GM19025 (cell line): ENCODE measurements around the gene SIAH3.

Experiments
- ATAC-seq: cut with Tn5 transposase; IDR thresholded peaks from one replicate; pipeline ENCODE4 v1.9.1; 2021; ENCODE audit warnings: mild to moderate bottlenecking, low read depth, moderate library complexity; ENCODE audit not compliant: unreplicated experiment

SIAH3 gene

DNA sequence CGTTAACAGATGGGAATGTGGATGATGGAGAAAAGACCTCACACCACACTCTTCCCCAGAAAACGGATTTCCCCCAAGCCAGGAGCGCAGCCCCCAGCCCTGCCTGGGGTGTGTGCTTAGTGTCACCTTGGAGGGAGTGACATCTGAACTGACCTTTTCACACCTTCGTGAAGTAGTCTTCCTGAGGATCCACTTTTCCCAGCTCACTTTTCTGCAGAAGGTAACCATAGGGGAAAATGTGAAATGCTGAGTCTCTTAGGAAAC is 26.2 kb downstream of the SIAH3 start:
- ATAC-seq, result no peak

- no peak for ATAC-seq
These were observed 28.0 kb downstream of the SIAH3 start for GRCh38 chr13:45823583-45823982.

DNA sequence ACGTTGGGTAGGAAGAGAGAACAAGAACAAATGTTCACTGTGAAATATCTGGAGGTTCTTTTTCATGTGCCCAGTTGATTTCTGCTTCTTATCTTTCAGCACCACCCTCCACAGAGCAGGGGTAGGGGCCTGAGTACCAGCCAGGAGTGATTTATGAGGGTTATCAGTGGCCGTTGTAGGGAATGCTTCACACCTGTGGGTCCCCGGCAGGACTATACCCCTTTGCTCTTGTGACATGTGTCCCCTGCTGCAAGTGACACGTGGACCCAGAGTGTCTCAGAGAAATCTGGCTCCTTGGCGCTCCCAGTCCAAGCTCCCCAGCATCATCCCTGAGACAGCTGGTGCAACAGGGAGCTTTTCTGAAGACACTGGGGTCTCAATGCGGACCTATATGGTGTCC is 29.7 kb downstream of the SIAH3 start:
- no peak for ATAC-seq

DNA sequence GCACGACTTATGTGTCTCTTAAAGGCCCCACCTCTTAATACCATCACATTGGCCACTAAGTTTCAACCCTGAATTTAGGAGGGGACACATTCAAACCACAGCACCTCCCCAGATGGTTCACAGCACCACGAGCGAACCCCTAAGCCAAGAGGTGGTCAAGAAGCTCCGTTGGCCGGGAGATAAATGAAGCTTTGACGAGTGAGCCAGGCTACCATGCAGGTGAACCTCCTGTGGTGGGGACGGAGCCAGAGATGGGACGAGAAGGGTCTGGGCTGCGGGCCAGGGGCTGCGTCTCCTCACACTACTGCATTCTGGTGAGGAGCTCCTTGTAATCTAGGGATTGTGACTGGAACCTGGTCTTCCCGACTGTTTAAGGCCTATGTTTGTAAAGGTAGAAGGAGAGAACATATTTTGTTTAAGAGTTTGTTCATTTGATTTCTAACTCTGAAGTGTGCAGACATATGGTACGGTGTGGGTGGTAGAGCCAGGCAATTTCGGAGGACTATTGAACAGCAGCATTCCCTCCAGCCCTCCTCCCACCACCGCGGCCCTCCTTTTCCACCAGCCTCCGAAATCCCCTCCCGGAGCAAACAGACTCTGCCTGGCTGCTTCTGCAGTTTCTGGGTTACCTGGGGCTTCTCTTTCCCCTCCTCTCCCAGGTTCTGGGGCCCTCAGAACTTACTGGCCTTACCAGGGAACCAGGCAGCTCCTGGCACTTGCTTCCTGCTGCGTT is 31.3 kb downstream of the SIAH3 start:
- ATAC-seq, result no peak

GRCh38 chr13:45817833-45818232 is 33.7 kb downstream of the SIAH3 start:
- no peak for ATAC-seq

GRCh38 chr13:45816427-45816826 is 35.1 kb downstream of the SIAH3 start:
- ATAC-seq, result no peak

GRCh38 chr13:45812695-45813372 is 38.7 kb downstream of the SIAH3 start:
- ATAC-seq, result no peak

DNA sequence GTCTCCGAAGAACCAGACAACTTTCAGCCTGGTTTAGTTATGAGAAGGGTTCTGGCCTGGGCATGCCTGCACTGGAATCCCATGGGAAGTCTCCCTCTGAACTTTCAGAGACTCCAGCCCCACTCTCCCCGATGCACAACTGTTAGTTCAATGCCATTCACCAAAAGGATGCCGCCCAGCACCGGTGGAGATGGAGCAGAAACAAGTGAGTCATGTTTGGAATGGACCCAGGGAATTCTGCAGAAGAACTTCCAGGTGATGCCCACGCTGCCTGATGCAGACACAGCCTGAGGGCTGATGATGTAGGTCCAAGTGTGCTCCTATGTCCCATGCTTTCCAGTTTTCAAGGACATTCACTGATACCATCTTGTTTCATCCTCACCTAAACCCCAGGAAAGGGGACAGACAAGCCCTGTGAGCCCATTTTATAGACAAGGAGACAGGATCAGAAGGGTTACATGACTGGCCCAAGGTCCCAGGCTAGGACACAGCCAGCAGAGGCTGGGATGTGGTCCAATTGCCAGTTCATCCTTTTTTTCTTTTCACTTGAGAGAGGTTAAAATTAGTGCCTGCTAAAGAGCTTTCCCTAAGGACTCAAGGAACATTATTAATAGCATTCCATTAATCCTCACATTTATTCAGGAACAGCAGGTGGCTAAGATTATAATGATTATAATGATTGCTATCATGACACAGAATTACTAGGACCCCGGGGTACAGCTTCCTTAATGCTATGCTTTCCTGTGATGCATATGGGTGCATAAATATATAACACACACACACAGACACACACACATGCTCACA is 39.5 kb downstream of the SIAH3 start:
- ATAC-seq, result no peak

DNA sequence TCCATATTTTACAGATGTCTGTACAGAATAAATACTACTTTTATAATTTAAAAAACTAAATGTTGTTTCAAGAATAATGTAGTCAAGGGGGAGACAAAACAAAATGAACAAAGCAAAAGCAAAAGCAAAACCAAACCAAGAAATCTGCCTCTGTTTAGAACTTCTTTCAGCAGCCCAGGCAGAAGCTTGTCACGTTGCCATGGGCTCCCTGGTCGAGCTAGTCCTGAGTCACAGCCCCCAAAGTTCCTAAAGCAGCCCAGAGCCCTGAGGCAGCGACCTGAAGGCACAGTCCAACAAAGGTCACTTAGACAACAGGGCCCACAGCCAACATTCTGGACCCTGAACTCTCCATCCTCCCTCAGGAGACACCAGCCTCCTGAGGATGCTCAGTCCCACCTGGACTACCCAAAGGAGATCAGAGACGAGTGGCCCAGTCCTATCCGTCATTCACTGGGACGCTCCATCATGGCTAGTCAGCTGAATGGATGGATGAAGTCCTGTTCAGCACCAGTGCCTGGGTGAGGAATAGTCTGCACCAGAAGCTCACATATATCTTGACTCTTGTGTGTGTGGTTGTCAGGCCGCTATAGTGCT is 41.7 kb downstream of the SIAH3 start:
- no peak for ATAC-seq

DNA sequence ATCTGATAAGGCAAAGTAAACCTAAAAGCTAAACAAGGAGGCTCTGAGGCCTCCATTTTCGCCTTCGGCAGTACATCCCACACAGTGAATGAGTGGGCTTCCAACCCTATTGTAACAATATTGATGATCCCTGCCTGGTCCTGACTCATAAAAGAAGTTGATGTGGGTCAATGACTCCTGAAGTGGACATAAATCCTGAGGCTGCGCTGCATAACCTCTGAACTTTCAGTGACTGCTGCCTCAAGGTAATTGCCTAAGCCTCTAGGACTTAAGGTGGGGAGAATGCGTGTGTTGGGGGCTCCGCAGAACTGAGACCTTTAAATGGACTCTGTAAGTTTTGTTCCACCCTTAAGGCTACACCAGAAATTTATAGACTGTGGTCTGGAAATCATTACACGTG is 42.6 kb downstream of the SIAH3 start:
- no peak for ATAC-seq

DNA sequence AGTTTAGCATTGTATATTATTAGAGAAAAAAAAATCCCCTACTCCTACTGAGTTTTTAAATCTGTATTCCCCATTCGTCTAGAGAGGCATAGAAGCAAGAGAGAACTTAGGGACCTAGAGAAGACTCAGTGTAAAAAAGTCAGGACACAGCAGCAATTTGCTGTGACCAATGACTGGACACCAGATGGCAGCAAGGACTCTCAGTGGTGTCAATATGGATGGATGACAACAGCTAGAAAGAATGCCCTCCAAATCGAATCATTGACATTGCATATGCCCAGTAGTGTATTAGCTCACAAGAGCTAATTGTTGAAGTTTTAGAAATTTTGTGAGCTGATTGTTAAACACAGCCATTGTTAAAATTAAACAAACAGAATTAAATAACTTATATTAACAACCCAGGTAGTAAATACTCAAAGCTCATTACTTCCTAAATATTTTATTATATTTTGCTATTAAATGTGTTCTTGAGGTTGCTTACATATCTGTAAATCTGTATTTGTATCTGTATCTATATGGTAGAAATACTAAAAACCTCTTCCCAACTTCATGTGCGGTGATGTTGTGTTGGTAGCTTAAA is 43.9 kb downstream of the SIAH3 start:
- no peak for ATAC-seq

- ATAC-seq, result no peak
These were observed 51.1 kb downstream of the SIAH3 start for GRCh38 chr13:45800485-45800884.

DNA sequence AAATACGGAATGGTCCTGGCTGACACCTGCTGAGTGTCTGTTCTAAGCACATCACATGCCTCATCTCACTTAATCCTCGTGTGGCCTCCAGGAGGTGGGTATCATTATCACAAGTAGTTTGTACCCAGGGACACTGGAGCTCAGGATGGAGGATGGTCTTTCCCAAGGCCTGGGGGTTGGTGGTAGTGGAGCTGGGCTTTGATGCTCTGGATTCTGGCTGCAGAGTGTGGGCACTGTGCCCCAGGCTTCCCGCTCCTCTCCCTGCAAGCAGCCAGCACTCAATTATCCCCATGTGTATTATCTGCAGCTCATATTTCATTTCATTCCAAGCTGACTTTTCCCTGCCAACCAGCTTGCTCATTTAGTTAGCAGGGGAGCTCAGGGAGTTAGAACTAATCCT is 52.1 kb downstream of the SIAH3 start:
- ATAC-seq, result no peak

DNA sequence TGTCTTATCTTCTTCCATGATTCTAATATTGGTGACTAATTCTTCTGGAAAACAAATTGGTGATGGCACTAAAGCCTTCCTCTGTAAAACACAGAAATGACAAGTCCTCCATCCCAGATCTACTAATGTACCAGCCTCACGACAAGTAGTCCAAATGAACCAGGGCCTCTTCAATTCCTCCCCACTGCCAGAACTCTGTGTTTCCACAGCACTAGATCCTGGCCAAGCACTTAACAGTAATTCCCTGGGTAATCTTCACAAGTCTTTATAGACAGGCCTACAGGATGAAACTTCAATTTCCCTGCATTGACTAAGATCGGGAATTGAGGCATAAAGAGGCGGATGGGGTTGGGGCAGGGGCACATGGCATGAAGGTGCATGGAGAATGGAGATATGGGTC is 52.7 kb downstream of the SIAH3 start:
- no peak for ATAC-seq

DNA sequence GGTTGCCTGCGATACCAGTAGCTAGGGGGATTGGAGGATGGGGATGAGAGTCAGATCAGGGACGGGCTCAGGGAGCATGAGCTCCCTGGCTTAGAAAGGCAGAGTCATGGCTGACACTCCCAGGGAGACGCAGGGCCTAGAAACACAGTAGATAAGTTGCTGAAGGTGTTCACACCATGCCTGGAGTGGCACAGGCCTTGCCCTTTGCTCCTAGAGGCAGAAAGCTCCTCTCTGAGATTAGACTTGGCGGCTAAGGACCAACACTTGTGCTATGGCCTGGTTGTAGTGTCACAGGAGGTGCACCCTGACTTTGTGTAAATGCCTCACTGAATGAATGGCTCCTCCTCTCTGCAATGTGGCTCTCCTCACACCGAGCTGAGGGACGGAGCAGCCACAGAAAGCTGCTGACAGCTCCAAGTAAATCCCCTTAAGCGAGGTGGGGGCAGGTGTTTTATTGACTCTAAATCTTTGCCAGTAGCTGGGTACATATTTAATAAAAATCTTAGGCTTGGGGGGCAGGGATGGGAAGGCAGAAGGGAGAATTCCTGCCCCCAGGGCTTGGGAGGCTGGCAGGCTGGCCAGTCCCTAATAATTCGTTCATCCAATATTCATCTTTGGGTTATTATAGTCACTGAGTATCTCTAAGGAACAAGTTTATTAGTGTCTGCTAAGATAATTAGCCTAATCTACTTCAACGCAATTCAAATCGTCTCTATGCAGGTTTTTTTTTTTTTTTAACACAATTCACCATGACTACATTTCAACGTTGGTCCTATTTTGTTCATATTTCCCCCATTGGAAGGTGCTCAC is 54.9 kb downstream of the SIAH3 start:
- no peak for ATAC-seq

GRCh38 chr13:45792827-45793303 is 58.7 kb downstream of the SIAH3 start:
- peak; percentile 61 for ATAC-seq

- ATAC-seq, result no peak
These were observed 63.5 kb downstream of the SIAH3 start for GRCh38 chr13:45788011-45788410.

DNA sequence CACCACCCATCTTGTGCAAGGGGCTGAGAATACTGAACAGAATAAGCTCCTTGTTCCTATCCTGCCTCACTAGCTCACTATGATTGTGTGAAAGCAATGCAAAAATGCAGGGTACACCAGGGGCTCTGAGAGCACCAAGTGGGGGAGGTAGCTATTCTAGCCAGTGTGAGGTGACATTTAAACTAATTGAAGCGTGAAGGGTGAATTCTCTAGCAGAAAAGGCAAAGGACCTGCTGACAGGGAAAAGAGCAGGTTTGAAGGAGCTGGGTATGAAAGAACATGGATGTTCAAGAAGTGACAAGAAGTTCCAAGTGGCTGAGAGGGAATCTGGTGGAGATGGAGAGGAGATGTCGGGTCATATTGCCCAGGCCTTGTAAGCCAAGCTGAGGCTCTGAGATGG is 64.2 kb downstream of the SIAH3 start:
- no peak for ATAC-seq

DNA sequence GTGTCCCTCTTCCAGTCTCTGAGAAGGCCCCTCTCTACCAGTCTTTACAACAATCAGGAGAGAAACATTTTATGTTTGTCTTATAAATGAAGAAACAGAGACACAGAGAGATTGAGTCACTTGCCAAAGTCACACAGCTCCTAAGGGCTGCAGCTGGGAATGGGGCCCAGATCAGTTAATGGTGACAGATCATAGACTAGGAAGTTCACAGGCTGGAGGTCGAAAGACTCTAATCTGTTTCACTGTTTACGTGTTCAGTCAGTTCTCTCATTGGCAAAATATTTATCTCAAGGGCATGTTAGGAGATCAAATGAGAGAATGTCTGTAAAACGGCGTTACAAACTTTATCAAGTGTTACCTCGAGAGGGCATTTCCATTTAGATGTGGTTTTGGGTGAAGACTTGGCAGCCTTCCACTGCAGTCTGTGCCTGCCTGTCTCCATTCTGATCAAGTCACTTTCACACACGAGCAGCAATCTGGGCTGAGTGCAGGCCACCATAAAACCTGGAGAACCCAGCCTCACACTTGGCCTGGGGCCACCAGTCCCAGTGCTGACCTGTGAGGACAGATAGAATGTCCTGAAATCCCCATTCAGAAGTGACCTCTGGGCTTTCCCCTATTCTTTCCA is 65.1 kb downstream of the SIAH3 start:
- no peak for ATAC-seq
